K562 (cell line): ENCODE results near the gene IP6K2. TPM values are rescaled to one million over a fixed set of nuclear protein-coding genes. Genes with fewer than 3 reads are reported as not detected.
A peak's percentile ranks its signal among the peaks of the same experiment; 100 is the strongest.

Source experiments
- CSDE1 ChIP-seq, 2 experiments: fragments of 450-650 bp; IDR thresholded peaks; 2 replicates each; pipeline ENCODE4 v1.6.1; 2016; ENCODE audit warnings: mild to moderate bottlenecking in 1 of 2
- DACH1 ChIP-seq: fragments of 450-650 bp; IDR thresholded peaks from 2 replicates; pipeline ENCODE4 v1.6.1; 2018; ENCODE audit not compliant: partially characterized antibody
- ETV1 ChIP-seq: fragments of 450-650 bp; conservative IDR thresholded peaks from 2 replicates; pipeline ENCODE4 v1.6.1; 2016; ENCODE audit warnings: missing genetic modification characterization, control low read depth, low read depth, missing compliant biosample characterization
- GABPB2 ChIP-seq: fragments of 250-450 bp; sonication (Bioruptor Pico); conservative IDR thresholded peaks from 2 replicates; pipeline ENCODE4 v1.5.1; 2021; ENCODE audit warnings: mild to moderate bottlenecking
- HMG20B ChIP-seq: fragments of 250-450 bp; sonication (Bioruptor Pico); IDR thresholded peaks from 2 replicates; pipeline ENCODE4 v1.5.0; 2021; ENCODE audit warnings: mild to moderate bottlenecking
- JUND ChIP-seq, 2 experiments: IDR thresholded peaks; 2 replicates in 1 of 2; 3 replicates in 1 of 2; pipeline ENCODE4 v1.6.1; 2011; ENCODE audit warnings: borderline replicate concordance in 2 of 2, low read depth in 2 of 2, low read length in 2 of 2, improper control_type of control experiment in 1 of 2, missing biosample characterization in 1 of 2, missing genetic modification characterization in 1 of 2, missing genetic modification reagents in 1 of 2
- NFE2 ChIP-seq: IDR thresholded peaks from 2 replicates; pipeline ENCODE4 v1.6.1; 2014; ENCODE audit warnings: antibody characterized with exemption, low read depth
- U2AF1 ChIP-seq: fragments of 200-400 bp; formaldehyde crosslinking; optimal IDR thresholded peaks from 2 replicates; pipeline ENCODE3; 2017; ENCODE audit warnings: mild to moderate bottlenecking, low read depth, low read length, moderate library complexity
- XRCC4 ChIP-seq: IDR thresholded peaks from one replicate; pipeline ENCODE4 v1.6.1; 2011; ENCODE audit not compliant: insufficient read depth, insufficient read length; ENCODE audit errors: extremely low read depth
- ZNF586 ChIP-seq: fragments of 450-650 bp; formaldehyde crosslinking; conservative IDR thresholded peaks from 2 replicates; pipeline ENCODE4 v1.4.0; 2020; ENCODE audit warnings: mild to moderate bottlenecking, moderate library complexity
- polyA plus RNA-seq, 8 experiments: library from polyadenylated mRNA; depleted of rRNA in 4 of 8; stranded (reverse) in 5 of 8; unstranded in 3 of 8; fragments of >200 nt; fragmentation: Nextera tagmentation in 2 of 8; fragmentation: Illumina TruSeq in 1 of 8; extraction: Ambion mirVana in 2 of 8; extraction: Trizol in 1 of 8; gene quantifications; 2 replicates each; pipeline versions ENCODE4 v1.2.1 to v1.2.3, GENCODE V29; 2011 to 2014; ENCODE audit warnings: inconsistent platforms in 1 of 8, missing spikeins in 1 of 8
- total RNA-seq, 7 experiments: library from RNA; depleted of rRNA in 6 of 7; stranded (reverse); fragments of >200 nt in 6 of 7; fragmentation: Illumina TruSeq in 2 of 7; extraction: Trizol in 2 of 7; gene quantifications; 2 replicates each; pipeline versions ENCODE4 v1.2.1 to v1.2.3, GENCODE V29; 2011 to 2021; ENCODE audit warnings: low replicate concordance in 1 of 7
- TF ChIP-seq, protein P1 (sequence below), 2 experiments: fragments of 250-450 bp in 1 of 2; fragments of 450-650 bp in 1 of 2; sonication (Bioruptor Pico) in 1 of 2; IDR thresholded peaks; 2 replicates each; pipeline versions ENCODE4 v1.6.1 to v1.8.0; 2016 to 2021; ENCODE audit warnings: mild to moderate bottlenecking in 2 of 2, moderate library complexity in 2 of 2, missing compliant biosample characterization in 1 of 2, missing genetic modification characterization in 1 of 2
- TF ChIP-seq, protein P2 (sequence below): fragments of 250-450 bp; sonication (Bioruptor Pico); IDR thresholded peaks from 2 replicates; pipeline ENCODE4 v1.8.0; 2022; ENCODE audit warnings: inconsistent platforms, mild to moderate bottlenecking, moderate library complexity, borderline replicate concordance
- TF ChIP-seq, protein P3 (sequence below): fragments of 450-650 bp; IDR thresholded peaks from 2 replicates; pipeline ENCODE4 v1.6.1; 2016; ENCODE audit warnings: mild to moderate bottlenecking, moderate library complexity

The IP6K2 gene
- total and polyA plus RNA-seq, 9 of the 15 experiments (the other 6 are each of a cell fraction or from before 2014, with no cell fraction given) = 19.6 to 78.1 (median 48.0) TPM

DNA sequence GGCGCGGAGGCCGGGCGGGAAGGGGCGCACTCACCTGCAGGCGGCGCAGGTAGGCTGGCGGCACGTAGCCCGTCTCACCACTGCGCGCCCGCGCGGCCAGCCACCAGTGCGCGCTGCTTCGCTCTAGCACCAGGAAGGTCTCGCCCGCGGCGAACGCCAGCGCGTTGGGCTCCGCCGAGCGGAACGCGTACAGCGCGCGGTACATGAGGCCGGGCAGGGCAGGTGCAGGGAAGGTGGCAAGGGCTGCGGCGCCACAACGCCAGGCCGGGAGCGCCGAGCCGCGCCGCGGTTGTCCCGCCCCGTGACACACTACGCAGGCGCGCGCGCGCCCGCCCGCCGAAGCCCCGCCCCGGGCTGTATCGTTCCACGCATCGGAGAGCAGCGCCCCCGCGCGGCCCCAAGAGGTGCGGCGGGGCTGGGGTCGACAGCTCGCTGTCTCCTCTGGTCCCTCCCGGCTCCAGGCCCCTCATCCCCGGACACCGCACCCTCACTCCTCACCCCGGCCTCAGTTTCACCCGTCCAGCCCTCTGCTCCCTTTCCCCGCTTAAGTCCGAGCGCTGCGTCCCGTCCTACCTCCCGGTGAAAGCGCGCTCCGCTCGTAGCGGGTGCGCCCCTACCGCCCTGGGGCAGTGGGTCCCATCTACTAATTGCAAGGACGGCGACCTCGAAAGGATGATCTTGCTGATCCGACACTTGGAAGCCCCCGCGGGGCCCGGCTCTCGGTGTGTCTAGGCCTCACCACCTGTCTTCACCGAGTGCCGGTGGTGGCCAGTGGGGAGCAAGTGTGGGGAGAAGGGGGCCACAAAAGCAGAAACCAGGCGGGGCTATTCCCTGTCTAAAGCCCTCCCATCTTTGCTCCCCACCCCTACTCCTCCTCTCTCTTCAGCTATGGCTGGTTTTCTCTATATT, 31.2 kb downstream of the IP6K2 start, which contains the start of gene NCKIPSD (continued):
- TF ChIP-seq, protein P1, sequence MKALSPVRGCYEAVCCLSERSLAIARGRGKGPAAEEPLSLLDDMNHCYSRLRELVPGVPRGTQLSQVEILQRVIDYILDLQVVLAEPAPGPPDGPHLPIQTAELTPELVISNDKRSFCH (CRISPR knock-in tag; IDR thresholded peaks at IDR 0.05) = no peak
- TF ChIP-seq, protein P1 (tag; IDR thresholded peaks at IDR 0.05) = no peak
- TF ChIP-seq, protein P2, sequence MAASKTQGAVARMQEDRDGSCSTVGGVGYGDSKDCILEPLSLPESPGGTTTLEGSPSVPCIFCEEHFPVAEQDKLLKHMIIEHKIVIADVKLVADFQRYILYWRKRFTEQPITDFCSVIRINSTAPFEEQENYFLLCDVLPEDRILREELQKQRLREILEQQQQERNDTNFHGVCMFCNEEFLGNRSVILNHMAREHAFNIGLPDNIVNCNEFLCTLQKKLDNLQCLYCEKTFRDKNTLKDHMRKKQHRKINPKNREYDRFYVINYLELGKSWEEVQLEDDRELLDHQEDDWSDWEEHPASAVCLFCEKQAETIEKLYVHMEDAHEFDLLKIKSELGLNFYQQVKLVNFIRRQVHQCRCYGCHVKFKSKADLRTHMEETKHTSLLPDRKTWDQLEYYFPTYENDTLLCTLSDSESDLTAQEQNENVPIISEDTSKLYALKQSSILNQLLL (CRISPR knock-in tag) = no peak
- TF ChIP-seq, protein P3, sequence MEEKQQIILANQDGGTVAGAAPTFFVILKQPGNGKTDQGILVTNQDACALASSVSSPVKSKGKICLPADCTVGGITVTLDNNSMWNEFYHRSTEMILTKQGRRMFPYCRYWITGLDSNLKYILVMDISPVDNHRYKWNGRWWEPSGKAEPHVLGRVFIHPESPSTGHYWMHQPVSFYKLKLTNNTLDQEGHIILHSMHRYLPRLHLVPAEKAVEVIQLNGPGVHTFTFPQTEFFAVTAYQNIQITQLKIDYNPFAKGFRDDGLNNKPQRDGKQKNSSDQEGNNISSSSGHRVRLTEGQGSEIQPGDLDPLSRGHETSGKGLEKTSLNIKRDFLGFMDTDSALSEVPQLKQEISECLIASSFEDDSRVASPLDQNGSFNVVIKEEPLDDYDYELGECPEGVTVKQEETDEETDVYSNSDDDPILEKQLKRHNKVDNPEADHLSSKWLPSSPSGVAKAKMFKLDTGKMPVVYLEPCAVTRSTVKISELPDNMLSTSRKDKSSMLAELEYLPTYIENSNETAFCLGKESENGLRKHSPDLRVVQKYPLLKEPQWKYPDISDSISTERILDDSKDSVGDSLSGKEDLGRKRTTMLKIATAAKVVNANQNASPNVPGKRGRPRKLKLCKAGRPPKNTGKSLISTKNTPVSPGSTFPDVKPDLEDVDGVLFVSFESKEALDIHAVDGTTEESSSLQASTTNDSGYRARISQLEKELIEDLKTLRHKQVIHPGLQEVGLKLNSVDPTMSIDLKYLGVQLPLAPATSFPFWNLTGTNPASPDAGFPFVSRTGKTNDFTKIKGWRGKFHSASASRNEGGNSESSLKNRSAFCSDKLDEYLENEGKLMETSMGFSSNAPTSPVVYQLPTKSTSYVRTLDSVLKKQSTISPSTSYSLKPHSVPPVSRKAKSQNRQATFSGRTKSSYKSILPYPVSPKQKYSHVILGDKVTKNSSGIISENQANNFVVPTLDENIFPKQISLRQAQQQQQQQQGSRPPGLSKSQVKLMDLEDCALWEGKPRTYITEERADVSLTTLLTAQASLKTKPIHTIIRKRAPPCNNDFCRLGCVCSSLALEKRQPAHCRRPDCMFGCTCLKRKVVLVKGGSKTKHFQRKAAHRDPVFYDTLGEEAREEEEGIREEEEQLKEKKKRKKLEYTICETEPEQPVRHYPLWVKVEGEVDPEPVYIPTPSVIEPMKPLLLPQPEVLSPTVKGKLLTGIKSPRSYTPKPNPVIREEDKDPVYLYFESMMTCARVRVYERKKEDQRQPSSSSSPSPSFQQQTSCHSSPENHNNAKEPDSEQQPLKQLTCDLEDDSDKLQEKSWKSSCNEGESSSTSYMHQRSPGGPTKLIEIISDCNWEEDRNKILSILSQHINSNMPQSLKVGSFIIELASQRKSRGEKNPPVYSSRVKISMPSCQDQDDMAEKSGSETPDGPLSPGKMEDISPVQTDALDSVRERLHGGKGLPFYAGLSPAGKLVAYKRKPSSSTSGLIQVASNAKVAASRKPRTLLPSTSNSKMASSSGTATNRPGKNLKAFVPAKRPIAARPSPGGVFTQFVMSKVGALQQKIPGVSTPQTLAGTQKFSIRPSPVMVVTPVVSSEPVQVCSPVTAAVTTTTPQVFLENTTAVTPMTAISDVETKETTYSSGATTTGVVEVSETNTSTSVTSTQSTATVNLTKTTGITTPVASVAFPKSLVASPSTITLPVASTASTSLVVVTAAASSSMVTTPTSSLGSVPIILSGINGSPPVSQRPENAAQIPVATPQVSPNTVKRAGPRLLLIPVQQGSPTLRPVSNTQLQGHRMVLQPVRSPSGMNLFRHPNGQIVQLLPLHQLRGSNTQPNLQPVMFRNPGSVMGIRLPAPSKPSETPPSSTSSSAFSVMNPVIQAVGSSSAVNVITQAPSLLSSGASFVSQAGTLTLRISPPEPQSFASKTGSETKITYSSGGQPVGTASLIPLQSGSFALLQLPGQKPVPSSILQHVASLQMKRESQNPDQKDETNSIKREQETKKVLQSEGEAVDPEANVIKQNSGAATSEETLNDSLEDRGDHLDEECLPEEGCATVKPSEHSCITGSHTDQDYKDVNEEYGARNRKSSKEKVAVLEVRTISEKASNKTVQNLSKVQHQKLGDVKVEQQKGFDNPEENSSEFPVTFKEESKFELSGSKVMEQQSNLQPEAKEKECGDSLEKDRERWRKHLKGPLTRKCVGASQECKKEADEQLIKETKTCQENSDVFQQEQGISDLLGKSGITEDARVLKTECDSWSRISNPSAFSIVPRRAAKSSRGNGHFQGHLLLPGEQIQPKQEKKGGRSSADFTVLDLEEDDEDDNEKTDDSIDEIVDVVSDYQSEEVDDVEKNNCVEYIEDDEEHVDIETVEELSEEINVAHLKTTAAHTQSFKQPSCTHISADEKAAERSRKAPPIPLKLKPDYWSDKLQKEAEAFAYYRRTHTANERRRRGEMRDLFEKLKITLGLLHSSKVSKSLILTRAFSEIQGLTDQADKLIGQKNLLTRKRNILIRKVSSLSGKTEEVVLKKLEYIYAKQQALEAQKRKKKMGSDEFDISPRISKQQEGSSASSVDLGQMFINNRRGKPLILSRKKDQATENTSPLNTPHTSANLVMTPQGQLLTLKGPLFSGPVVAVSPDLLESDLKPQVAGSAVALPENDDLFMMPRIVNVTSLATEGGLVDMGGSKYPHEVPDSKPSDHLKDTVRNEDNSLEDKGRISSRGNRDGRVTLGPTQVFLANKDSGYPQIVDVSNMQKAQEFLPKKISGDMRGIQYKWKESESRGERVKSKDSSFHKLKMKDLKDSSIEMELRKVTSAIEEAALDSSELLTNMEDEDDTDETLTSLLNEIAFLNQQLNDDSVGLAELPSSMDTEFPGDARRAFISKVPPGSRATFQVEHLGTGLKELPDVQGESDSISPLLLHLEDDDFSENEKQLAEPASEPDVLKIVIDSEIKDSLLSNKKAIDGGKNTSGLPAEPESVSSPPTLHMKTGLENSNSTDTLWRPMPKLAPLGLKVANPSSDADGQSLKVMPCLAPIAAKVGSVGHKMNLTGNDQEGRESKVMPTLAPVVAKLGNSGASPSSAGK = no peak
- TF ChIP-seq HMG20B (no peak), U2AF1 (peak; percentile 60), JUND (IDR thresholded peaks at IDR 0.05; ENCODE audit: borderline replicate concordance, low read depth, low read length) (peak; percentile 36; the same call in 1 of the 2 replicates), JUND (tag; IDR thresholded peaks at IDR 0.05; ENCODE audit: borderline replicate concordance, low read depth, low read length) (0 out of 3 replicates have a peak, but pooled peaks have one; percentile 17), XRCC4 (no peak), ZNF586 (no peak), ETV1 (tag) (no peak), DACH1 (no peak), NFE2 (no peak), CSDE1 (IDR thresholded peaks at IDR 0.05) (no peak), GABPB2 (no peak)
